SK-N-SH (cell line): Measurements from ENCODE around the gene OSBPL9.

ENCODE experiments used
- GABPA ChIP-seq: IDR thresholded peaks from 2 replicates; pipeline ENCODE4 v1.4.0; 2012; ENCODE audit warnings: low read depth, mild to moderate bottlenecking
- JUND ChIP-seq: IDR thresholded peaks from 2 replicates; pipeline ENCODE4 v1.4.0; 2012
- RAD21 ChIP-seq: IDR thresholded peaks from 2 replicates; pipeline ENCODE4 v1.6.1; 2012; ENCODE audit warnings: mild to moderate bottlenecking, low read length
- RXRA ChIP-seq: IDR thresholded peaks from 2 replicates; pipeline ENCODE4 v1.4.0; 2012; ENCODE audit warnings: low read depth, mild to moderate bottlenecking, borderline replicate concordance
- TF ChIP-seq, protein P1 (sequence below): fragments of 200-600 bp; sonication (generic); IDR thresholded peaks from 2 replicates; pipeline ENCODE4 v1.6.1; 2017; ENCODE audit warnings: antibody characterized with exemption, mild to moderate bottlenecking, moderate library complexity

DNA sequence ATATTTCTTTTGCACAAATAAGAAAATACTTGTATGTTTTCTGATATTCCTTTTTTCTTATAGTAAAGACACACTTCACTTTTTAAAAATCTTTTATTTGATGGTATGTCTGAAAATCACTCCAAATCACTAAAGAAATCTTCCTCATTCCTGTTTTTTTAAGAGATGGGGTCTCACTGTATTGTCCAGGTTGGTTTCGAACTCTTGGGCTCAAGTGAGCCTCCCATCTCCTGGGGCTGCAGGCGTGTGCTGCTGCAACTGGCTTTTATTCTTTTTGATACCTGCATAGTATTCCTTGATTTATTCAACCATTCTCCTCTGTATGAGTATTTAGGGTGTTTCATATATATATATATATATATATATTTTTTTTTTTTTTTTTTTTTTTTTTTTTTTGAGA lies 88.1 kb downstream of the OSBPL9 start:
- no peak for TF ChIP-seq JUND
- TF ChIP-seq RXRA, result no peak
- no peak for TF ChIP-seq GABPA
- TF ChIP-seq, protein P1, sequence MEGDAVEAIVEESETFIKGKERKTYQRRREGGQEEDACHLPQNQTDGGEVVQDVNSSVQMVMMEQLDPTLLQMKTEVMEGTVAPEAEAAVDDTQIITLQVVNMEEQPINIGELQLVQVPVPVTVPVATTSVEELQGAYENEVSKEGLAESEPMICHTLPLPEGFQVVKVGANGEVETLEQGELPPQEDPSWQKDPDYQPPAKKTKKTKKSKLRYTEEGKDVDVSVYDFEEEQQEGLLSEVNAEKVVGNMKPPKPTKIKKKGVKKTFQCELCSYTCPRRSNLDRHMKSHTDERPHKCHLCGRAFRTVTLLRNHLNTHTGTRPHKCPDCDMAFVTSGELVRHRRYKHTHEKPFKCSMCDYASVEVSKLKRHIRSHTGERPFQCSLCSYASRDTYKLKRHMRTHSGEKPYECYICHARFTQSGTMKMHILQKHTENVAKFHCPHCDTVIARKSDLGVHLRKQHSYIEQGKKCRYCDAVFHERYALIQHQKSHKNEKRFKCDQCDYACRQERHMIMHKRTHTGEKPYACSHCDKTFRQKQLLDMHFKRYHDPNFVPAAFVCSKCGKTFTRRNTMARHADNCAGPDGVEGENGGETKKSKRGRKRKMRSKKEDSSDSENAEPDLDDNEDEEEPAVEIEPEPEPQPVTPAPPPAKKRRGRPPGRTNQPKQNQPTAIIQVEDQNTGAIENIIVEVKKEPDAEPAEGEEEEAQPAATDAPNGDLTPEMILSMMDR, result no peak
- TF ChIP-seq RAD21, result no peak
